Hypothalamus (tissue), 51 donors: Measurements from ENCODE around the gene TM7SF2.
A peak's percentile ranks its signal among the peaks of the same experiment; 100 is the strongest.

Source experiments
- DNase-seq, 51 donors: peaks; one replicate each; lab custom pipeline; 2025; lab: John Stamatoyannopoulos, UW

Gene TM7SF2

DNA sequence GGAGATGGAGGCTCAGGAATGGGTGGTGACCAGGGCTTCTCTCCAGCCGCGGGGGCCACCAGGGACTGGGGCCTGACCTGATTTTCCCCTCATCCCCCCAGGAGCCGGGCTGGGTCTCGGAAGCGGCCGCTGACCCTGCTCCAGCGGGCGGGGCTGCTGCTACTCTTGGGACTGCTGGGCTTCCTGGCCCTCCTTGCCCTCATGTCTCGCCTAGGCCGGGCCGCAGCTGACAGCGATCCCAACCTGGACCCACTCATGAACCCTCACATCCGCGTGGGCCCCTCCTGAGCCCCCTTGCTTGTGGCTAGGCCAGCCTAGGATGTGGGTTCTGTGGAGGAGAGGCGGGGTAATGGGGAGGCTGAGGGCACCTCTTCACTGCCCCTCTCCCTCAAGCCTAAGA, 23.8 kb upstream of the TM7SF2 start:
- DNase-seq = no peak

DNA sequence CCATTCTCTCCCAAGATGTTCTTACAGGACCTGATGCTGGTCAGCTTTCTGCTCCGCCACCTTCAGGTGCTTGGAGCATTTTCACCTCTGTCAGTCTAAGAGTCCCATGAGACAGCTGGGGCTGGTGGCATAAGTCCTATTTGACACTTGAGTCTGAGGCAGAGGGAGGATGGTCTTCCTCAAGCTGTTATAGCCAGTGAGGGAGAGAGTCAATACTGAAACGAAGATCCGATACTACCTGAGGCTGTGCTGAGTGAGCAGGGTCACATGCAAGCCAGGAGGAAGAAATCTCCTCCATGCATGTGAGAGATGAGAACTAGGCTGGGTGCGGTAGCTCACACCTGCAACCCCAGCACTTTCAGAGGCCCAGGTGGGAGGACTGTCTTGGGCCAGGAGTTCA, 22.1 kb upstream of the TM7SF2 start:
- DNase-seq = no peak

DNA sequence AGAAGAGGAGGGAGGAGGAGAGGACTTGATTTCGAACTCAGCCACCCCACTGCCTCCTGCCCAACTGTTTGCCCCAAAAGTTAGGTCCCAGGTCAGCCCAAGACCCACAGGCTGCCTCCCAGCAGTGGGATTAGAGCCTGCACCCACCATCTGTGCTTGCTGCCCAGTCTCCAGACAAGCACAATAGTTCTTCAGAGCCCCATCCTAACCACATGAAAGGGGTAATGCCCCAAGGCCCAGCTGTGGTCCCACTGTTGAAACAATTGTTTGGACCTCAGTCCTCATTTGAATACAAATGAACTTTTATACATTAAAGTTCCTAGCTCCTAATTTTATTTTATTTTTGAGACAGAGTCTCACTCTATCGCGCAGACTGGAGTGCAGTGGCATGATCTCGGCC, 21.0 kb upstream of the TM7SF2 start:
- DNase-seq = peak in 15 of 51 donors; percentile 17 to 63 (median 41)

DNA sequence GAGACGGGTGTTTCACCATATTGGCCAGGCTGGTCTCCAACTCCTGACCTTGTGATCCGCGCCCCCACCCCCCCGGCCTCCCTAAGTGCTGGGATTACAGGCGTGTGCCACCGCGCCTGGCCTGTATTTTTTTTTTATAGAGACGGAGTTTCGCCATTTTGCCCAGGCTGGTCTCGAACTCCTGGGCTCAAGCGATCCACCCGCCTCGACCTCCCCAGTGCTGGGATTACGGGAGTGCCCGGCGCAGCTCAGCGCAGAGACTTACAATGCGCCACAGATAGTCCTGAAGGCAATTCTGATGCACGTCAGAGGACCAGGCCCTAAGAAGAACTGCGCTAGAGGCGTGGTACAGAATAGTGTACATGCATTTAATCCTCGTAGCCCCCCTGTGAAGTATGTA, 16.2 kb upstream of the TM7SF2 start:
- DNase-seq = no peak

DNA sequence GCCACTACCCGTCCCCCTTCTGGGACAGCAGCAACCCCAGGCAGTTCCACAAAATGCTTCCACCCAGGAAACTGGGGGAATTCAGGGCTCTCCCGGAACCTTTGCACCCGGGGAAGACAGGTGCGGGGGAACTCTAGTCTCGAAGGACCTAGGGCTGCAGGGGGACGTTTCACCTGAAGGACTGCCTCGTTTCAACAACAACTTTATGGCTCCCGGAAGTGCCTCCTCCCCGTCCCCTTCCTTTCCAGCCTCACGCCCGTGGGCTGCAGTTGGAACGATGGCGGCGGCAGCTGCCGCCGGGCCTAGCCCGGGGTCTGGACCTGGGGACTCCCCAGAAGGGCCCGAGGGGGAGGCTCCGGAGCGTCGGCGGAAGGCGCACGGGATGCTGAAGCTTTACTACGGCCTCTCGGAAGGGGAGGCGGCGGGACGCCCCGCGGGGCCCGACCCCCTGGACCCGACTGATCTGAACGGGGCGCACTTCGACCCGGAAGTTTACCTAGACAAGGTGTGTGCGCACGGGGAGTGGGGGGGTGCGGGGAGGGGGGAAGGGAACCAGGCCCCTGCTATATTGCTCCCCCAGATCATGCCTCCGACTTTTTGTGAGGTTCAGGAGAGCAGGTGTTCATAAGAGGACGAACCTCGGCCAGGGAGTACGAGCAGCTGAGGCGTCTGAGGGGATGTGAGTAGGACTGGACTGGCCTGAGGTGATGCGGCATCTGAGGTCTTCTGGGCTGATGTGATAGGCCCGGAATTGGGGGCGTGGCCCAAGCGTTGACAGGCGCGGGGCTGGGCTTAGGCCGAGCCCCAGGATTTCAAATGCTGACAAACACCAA, 15.5 kb upstream of the TM7SF2 start, which contains the start of gene VPS51:
Gene VPS51, plus strand, starts transcription at position 241 of the 833 bp plus-strand sequence. Its CDS starts 37 bp downstream, at position 278.
- DNase-seq = peak; percentile 38 to 90 (median 78)

DNA sequence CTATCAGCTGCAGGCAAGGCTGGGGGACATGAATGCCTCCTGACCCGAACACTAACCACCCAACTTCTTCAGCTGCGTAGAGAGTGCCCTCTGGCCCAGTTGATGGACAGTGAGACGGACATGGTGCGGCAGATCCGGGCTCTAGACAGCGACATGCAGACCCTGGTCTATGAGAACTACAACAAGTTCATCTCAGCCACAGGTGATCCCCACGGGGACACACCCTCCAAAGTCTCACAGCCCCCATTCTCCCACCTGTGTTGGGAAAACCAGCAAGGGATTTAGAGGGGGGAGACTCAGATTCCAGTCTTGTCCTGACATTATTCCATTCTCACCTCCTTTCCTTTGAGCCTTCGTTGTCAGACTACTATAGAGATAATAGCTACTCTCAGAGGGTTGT, 14.7 kb upstream of the TM7SF2 start:
- no peak for DNase-seq

DNA sequence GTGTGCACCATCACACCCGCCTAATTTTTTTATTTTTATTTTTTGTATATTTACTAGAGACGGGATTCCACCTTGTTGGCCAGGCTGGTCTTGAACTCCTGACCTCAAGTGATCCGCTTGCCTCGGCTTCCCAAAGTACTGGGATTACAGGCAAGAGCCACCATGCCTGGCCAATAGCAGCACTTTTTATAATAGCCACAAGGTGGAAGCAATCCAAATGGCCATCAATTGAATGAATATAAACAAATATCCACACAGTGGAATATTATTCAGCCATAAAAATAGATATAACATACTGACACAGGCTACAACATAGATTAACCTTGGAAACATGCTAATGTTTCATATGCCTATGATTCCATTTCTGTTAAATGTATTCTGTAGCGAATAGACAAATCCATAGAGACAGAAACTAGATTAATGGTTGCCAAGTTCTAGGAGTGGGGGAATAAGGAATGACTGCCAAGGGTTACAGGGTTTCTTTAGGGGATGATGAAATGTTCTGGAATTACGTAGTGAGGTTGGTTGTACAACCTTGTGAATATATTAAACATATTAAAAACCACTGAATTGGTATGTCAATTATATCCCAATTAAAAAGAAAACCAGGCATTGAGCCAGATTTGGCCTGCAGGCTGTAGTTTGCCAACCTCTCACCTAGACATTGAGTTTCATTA, 10.9 kb upstream of the TM7SF2 start:
- no peak for DNase-seq

DNA sequence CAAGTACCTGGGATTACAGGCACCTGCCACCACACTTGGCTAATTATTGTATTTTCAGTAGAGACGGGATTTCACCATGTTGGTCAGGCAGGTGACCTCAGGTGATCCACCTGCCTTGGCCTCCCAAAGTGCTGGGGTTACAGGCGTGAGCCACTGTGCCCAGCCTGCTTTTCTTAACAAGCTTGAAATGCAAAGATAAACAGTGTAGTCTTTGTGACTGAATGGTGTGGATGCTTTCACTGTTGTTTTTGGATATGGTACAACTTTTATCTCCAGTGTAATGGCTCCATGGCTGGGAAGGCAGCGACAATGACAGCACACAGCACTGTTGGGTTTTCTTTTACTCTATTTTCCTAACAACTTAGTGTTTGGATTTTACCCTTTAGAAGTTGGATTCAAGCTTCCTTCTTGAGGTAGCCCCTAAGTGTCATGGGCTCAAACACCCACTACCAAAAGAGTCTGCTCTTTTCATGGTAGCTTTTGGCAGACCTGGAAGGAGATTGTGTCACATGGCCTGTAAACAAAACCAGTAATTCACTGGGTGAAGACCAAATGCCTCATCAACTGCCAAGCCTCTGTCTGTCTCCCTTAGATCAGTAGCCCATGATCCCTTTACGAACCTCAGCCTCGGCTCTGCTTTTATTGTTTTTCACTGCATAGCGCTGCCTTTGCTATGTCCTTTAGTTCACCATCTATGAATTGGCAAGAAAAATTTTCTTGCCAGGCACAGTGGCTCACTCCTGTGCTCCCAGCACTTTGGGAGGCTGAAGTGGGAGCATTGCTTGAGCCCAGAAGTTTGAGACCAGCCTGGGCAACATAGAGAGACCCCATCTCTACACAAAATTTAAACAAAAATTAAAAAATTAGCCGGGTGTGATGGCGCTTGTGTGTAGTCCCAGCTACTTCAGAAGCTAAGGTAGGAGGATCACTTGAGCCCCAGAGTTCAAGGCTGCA, 9.3 kb upstream of the TM7SF2 start:
- DNase-seq = peak in 20 of 51 donors; percentile 9 to 66 (median 30)

DNA sequence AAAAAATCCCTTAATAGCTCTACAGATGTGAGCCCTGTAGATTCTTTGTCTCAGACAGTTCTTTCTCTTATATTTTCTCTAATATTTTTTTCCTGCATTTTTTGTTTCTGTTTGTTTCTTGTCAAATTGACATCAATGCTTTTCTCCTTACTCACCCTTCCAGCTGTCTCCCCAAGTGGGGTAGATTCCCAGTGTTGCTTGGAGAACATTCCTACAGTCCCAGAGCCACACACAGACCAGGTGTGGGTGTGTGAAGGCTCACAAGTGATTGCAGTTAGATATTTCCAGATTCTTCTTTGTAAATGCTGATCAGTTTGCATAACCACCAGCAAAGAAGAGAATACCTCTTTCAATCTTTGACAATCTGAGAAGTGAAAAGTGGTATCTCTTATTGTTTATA, 8.2 kb upstream of the TM7SF2 start:
- no peak for DNase-seq

DNA sequence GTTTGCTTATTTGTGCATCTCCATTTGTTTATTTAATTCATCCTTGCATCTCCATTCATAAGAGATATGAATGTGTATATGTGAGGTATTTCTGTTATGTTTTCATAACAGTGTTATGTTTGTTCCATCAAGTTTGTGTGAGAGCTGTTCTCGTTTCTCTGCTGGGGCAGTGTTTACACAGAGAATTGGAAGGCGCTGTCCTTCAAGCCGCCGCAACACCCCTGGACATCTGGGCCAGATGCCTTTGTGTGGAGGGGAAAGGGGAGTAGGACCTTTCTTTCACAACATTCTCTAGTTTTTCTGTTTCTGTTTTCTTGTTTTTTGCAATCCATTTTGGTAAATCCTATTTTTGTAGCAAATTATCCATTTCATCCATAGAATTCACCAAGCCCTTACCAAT, 7.0 kb upstream of the TM7SF2 start:
- peak in 1 of 51 donors; percentile 16 for DNase-seq

DNA sequence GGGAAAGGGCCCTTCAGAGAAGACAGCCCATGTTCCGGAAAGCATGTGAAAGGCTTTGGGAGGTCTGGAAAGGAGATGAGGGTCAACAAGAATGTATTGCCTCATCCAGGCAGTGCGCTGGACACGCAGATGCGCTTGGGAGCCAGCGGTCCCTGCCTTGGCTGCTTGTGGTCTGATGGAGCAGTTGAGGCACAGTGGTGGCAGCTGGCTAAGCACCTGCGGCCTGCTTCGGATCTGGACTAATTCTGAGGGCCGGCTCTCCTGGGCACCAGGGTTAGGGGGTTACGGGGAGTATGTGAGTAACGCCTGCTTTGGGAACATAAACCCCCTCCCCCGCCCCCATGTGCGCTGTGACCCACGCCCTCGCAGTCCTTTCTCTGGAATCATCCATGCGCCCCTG, 4.6 kb upstream of the TM7SF2 start:
- DNase-seq = no peak

DNA sequence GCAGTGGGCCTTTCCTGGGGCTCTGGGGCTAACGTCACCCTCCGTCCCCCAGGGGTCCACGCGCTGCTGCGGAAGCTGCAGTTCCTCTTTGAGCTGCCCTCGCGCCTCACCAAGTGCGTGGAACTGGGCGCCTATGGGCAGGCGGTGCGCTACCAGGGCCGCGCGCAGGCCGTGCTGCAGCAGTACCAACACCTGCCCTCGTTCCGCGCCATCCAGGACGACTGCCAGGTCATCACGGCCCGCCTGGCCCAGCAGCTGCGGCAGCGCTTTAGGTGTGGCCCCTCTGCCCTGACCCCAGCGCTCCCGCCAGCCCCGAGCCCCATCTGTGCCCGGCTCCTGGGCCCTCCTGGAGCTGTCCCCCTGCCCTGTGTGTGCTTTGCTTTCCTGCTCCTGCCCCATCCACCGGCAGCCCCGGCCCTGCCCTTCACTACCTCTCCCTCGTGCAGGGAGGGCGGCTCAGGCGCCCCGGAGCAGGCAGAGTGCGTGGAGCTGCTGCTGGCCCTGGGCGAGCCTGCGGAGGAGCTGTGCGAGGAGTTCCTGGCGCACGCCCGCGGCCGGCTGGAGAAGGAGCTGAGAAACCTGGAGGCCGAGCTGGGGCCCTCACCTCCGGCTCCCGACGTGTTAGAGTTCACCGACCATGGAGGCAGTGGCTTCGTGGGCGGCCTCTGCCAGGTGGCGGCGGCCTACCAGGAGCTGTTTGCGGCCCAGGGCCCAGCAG, 3.8 kb upstream of the TM7SF2 start:
- no peak for DNase-seq

DNA sequence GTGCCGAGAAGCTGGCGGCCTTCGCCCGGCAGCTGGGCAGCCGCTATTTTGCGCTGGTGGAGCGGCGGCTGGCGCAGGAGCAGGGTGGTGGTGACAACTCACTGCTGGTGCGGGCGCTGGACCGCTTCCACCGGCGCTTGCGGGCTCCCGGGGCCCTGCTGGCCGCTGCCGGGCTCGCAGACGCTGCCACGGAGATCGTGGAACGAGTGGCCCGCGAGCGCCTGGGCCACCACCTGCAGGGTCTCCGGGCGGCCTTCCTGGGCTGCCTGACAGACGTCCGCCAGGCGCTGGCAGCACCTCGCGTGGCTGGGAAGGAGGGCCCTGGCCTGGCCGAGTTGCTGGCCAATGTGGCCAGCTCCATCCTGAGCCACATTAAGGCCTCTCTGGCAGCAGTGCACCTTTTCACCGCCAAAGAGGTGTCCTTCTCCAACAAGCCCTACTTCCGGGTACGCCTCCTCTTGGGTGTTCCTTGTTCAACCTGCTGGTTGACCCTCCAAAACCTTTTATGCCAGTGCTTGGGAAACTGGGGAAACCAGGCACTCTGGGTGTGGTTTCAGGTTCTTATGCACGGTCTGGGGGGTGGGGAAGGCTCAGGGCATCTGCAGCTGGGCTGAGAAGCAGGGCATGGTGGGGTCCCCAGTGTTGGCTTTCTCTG, 3.1 kb upstream of the TM7SF2 start:
- no peak for DNase-seq

DNA sequence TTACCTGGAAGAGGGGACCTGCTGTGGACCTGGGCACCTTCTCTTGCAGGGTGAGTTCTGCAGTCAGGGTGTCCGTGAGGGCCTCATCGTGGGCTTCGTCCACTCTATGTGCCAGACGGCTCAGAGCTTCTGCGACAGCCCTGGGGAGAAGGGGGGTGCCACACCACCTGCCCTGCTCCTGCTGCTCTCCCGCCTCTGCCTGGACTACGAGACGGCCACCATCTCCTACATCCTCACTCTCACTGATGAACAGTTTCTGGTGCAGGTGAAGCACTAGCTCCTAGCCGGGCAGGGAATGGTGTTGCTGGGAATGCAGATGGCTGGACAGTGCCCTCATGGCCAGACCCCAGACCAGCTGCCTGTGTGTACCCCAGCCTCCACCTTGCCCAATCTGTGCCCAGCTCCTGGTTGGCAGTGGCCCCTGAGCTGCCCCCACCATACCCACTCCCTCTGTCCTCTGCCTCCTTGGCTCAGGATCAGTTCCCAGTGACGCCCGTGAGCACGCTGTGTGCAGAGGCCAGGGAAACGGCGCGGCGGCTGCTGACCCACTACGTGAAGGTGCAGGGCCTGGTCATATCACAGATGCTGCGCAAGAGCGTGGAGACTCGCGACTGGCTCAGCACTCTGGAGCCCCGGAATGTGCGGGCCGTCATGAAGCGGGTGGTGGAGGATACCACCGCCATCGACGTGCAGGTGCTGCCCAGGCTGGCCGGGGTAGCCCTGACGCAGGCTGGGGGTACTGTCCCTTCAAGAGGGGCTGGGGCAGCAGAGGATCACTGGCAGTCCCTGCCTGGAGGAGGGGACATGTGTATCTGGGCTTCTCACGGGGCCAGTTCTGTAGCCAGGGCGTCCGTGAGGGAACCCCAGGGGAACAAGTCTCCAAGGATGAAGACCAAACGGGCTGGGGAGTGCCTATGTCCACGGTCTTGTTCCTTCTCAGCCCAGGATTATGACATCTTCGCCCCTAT, 2.2 kb upstream of the TM7SF2 start:
- DNase-seq = no peak

DNA sequence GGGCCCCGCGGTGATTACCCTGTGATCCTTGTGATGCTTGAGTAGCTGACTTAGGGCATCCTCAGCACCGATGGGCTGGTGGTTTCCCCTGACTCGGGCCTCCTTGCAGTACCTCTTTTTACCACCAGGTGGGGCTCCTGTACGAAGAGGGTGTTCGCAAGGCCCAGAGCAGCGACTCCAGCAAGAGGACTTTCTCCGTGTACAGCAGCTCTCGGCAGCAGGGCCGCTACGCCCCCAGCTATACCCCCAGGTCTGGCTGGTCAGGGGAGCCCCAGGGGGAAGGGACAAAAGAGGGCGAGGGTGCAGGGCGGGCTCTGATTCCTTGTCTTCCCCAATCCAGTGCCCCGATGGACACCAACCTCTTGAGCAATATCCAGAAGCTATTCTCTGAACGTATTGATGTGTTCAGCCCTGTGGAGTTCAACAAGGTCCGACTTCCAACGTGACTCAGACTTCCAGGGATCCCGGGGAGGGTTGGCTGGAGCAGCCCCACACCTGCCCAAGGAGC, 1.3 kb upstream of the TM7SF2 start:
- peak in 50 of 51 donors; percentile 36 to 92 (median 76) for DNase-seq

DNA sequence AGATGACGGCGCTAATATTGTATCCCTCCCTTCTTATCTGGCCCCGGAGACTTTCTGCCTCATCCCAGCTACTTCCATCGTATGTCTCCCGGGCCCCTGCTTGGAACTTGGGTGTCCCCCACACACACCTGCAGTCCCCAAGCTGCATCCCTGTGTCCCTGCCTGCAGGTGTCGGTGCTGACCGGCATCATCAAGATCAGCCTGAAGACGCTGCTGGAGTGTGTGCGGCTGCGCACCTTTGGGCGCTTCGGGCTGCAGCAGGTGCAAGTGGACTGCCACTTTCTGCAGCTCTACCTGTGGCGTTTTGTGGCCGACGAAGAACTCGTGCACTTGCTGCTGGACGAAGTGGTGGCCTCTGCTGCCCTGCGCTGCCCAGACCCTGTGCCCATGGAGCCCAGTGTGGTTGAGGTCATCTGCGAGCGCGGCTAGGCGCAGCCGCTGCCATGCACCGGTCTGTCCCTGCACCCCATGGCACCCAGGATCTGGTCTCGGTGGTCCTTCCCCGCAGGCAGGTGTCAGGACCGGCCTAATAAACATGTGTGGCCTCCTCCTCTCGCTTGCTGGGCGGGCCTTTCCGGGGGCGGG, 421 bp upstream of the TM7SF2 start:
- DNase-seq = no peak

DNA sequence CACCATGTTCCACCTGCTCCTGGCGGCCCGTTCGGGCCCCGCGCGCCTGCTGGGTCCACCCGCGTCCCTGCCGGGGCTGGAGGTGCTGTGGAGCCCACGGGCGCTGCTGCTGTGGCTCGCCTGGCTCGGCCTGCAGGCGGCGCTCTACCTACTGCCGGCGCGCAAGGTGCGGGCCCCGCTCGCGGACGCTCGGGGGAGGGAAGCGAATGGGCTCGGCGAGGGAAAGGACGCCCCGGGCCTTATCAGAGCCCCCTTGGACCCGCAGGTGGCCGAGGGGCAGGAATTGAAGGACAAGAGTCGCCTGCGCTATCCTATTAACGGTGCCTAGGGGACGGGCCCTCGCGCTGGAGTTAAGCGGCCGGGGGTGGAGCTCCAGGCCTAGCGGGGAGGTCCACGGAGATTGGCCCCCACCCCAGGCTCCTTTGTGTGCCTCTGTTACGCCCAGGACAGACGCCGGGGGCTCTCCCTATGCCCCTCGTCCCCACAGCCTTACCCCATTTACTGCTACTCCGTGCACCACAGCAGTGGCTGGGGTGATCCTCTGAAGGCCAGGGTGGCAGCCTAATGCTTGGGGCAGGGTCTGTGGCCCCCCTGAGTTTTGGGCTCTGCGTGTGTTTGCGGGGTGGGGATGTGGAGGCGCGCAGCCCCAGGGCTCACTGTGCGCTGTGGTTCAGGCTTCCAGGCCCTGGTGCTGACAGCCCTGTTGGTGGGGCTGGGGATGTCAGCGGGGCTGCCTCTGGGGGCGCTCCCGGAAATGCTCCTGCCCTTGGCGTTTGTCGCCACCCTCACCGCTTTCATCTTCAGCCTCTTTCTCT, 1.1 kb downstream of the TM7SF2 start:
- peak in 41 of 51 donors; percentile 23 to 71 (median 42) for DNase-seq
